Hepatocyte (in vitro differentiated cells): ENCODE data around the gene MRNIP. TPM values are rescaled to one million over a fixed set of nuclear protein-coding genes. Genes with fewer than 3 reads are reported as not detected.

Experiments
- DNase-seq: peaks from one replicate; pipeline ENCODE4 v3.0.0-alpha.2; 2016; ENCODE audit warnings: low spot score
- H2AFZ ChIP-seq: fragments of 200-600 bp; sonication (generic); 2 replicates; pipeline ENCODE4 v1.6.0; 2016; ENCODE audit warnings: antibody characterized with exemption, mild to moderate bottlenecking
- H3K27ac ChIP-seq: fragments of 200-600 bp; sonication (generic); 2 replicates; pipeline ENCODE4 v1.5.1; 2016; ENCODE audit warnings: mild to moderate bottlenecking
- H3K27me3 ChIP-seq: fragments of 200-600 bp; sonication (generic); 2 replicates; pipeline ENCODE4 v1.6.1; 2016
- H3K36me3 ChIP-seq: fragments of 200-600 bp; sonication (generic); replicated peaks from 2 replicates; pipeline ENCODE4 v1.5.1; 2016; ENCODE audit warnings: low read depth; ENCODE audit not compliant: insufficient read depth
- H3K4me1 ChIP-seq: fragments of 200-600 bp; sonication (generic); 2 replicates; pipeline ENCODE4 v1.5.1; 2016; ENCODE audit warnings: mild to moderate bottlenecking, moderate library complexity; ENCODE audit not compliant: insufficient read depth
- H3K4me2 ChIP-seq: fragments of 200-600 bp; sonication (generic); 2 replicates; pipeline ENCODE4 v1.6.0; 2016
- H3K4me3 ChIP-seq: fragments of 200-600 bp; sonication (generic); 2 replicates; pipeline ENCODE4 v1.5.1; 2016; ENCODE audit warnings: mild to moderate bottlenecking
- H3K79me2 ChIP-seq: fragments of 200-600 bp; sonication (generic); 2 replicates; pipeline ENCODE4 v1.6.0; 2017; ENCODE audit warnings: mild to moderate bottlenecking
- H3K9me2 ChIP-seq: fragments of 200-600 bp; sonication (generic); replicated peaks from 2 replicates; pipeline ENCODE4 v1.6.0; 2017; ENCODE audit warnings: mild to moderate bottlenecking; ENCODE audit not compliant: insufficient read depth
- H3K9me3 ChIP-seq: fragments of 200-600 bp; sonication (generic); 2 replicates; pipeline ENCODE4 v1.5.1; 2016; ENCODE audit warnings: low read depth, mild to moderate bottlenecking
- H4K20me1 ChIP-seq: fragments of 200-600 bp; sonication (generic); 2 replicates; pipeline ENCODE4 v1.6.0; 2016; ENCODE audit warnings: mild to moderate bottlenecking; ENCODE audit not compliant: insufficient read depth, poor library complexity, severe bottlenecking
- EZH2 ChIP-seq: fragments of 200-600 bp; sonication (generic); IDR thresholded peaks from 2 replicates; pipeline ENCODE4 v1.6.1; 2016; ENCODE audit warnings: antibody characterized with exemption, mild to moderate bottlenecking, borderline replicate concordance
- EZH2phosphoT487 ChIP-seq: fragments of 200-600 bp; sonication (generic); IDR thresholded peaks from one replicate; pipeline ENCODE4 v1.6.1; 2018; ENCODE audit warnings: antibody characterized with exemption, mild to moderate bottlenecking, low read depth, moderate library complexity; ENCODE audit not compliant: unreplicated experiment, severe bottlenecking
- WGBS: methylation state at CpG from one replicate; pipeline ENCODE4 v1.1.6; 2016; ENCODE audit warnings: low lambda C conversion rate; ENCODE audit errors: missing lambda C conversion rate; 5-methylcytosine and 5-hydroxymethylcytosine counted together
- polyA plus RNA-seq: library from polyadenylated mRNA; unstranded; fragments of >200 nt; fragmentation: Nextera tagmentation; extraction: Ambion mirVana; gene quantifications from 2 replicates; pipeline ENCODE4 v1.2.1, GENCODE V29; 2016
- total RNA-seq: library from RNA; depleted of rRNA; stranded (reverse); fragments of >200 nt; gene quantifications from 2 replicates; pipeline ENCODE4 v1.2.3, GENCODE V29; 2014
- TF ChIP-seq, protein P1 (sequence below): fragments of 200-600 bp; sonication (generic); IDR thresholded peaks from 2 replicates; pipeline ENCODE4 v1.5.1; 2016; ENCODE audit warnings: antibody characterized with exemption, mild to moderate bottlenecking; ENCODE audit not compliant: poor library complexity

Gene MRNIP
- total and polyA plus RNA-seq, 2 experiments from 2014 or later: 21.2 to 28.5 TPM

DNA sequence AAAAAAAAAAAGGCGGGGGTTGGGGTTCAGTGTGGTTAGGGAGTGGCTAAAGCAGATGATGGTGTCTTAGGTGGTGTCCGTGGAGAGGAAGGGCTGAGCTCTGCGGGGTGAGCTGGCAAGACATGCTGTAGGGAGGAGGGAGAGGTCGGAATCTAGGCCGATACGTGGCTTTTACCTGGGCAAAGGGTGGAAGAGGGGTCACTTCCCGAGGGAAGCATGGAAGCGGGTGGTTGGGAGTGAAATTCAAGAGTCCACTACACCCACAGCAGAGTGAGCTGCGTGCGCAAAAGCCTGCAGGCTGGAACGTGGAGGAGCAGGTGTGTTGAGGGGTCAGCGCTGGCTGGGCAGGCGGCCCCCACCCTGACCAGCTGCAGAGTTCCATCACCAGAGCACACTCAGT, 31.3 kb upstream of the MRNIP start:
- Histone ChIP-seq H3K27ac (no peak overlapping the region), H3K9me3 (no peaks in the 10 kb centered on the region), H3K4me1 (no peaks in the 10 kb centered on the region), H3K79me2 (no peaks in the 10 kb centered on the region), H3K4me3 (no peak overlapping the region), H3K4me2 (no peak overlapping the region), H3K9me2 (no peaks in the 10 kb centered on the region), H2AFZ (no peak overlapping the region), H3K36me3 (no peaks in the 10 kb centered on the region), H4K20me1 (no peaks in the 10 kb centered on the region), H3K27me3 (no peaks in the 10 kb centered on the region)
- no peak for DNase-seq
- 95% methylated on average over 13 of the region's 13 CpGs for WGBS
- TF ChIP-seq EZH2 (no peak), EZH2phosphoT487 (no peak)
- TF ChIP-seq, protein P1, sequence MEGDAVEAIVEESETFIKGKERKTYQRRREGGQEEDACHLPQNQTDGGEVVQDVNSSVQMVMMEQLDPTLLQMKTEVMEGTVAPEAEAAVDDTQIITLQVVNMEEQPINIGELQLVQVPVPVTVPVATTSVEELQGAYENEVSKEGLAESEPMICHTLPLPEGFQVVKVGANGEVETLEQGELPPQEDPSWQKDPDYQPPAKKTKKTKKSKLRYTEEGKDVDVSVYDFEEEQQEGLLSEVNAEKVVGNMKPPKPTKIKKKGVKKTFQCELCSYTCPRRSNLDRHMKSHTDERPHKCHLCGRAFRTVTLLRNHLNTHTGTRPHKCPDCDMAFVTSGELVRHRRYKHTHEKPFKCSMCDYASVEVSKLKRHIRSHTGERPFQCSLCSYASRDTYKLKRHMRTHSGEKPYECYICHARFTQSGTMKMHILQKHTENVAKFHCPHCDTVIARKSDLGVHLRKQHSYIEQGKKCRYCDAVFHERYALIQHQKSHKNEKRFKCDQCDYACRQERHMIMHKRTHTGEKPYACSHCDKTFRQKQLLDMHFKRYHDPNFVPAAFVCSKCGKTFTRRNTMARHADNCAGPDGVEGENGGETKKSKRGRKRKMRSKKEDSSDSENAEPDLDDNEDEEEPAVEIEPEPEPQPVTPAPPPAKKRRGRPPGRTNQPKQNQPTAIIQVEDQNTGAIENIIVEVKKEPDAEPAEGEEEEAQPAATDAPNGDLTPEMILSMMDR: no peak

DNA sequence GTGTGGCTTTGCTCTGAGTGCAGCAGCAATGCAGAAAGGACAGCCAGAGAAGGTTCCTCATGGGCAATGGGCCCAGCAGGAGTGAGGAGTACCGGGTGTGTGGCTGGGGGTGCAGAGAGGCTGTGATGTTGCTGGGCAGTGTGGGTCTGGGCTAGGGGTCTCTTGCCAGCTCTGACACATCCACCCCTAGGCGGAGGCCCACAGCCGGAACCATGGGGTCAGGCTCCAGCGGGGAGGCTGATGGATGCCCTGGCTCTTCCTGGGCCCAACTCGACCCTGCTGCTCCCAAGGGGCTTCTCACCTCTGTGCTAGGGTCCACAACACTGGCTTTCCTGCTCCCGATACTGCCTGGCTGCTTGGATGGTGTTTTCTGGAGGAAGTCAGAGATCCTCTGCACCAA, 29.2 kb upstream of the MRNIP start:
- peaks cover 5% of the 10 kb centered on the region for H3K36me3 ChIP-seq
- H3K9me3 ChIP-seq: peaks cover 18% of the 10 kb centered on the region
- H3K4me1 ChIP-seq: no peaks in the 10 kb centered on the region
- H3K9me2 ChIP-seq: no peaks in the 10 kb centered on the region
- no peak overlapping the region for H3K27ac ChIP-seq
- over 99% methylated on average over 6 of the region's 6 CpGs for WGBS
- TF ChIP-seq EZH2 (no peak), EZH2phosphoT487 (no peak)
- TF ChIP-seq, protein P1: no peak
- no peak for DNase-seq
- H3K79me2 ChIP-seq: no peaks in the 10 kb centered on the region
- no peak overlapping the region for H2AFZ ChIP-seq
- no peaks in the 10 kb centered on the region for H4K20me1 ChIP-seq
- no peaks in the 10 kb centered on the region for H3K27me3 ChIP-seq
- H3K4me2 ChIP-seq: no peak overlapping the region
- no peak overlapping the region for H3K4me3 ChIP-seq

GRCh38 chr5:179887095-179887494, 28.5 kb upstream of the MRNIP start:
- H3K27ac ChIP-seq: no peak overlapping the region
- TF ChIP-seq EZH2phosphoT487 (no peak), EZH2 (no peak)
- TF ChIP-seq, protein P1: no peak
- no peaks in the 10 kb centered on the region for H3K79me2 ChIP-seq
- no peak overlapping the region for H2AFZ ChIP-seq
- no peak overlapping the region for H3K4me3 ChIP-seq
- peaks cover 25% of the 10 kb centered on the region for H3K9me3 ChIP-seq
- no peak for DNase-seq
- no peaks in the 10 kb centered on the region for H3K4me1 ChIP-seq
- WGBS: 96% methylated on average over 11 of the region's 11 CpGs
- no peaks in the 10 kb centered on the region for H4K20me1 ChIP-seq
- peaks cover 5% of the 10 kb centered on the region for H3K36me3 ChIP-seq
- no peaks in the 10 kb centered on the region for H3K27me3 ChIP-seq
- H3K4me2 ChIP-seq: no peak overlapping the region
- H3K9me2 ChIP-seq: no peaks in the 10 kb centered on the region
